Activated CD4-positive, alpha-beta T cell treated with anti-CD3 and anti-CD28 coated beads, Interleukin-2, Interleukin-4, amounts not matched to agents 100 ng/mL and 50 ng/mL, durations not matched to agents 16 hours and 8 hours (primary cell): ENCODE measurements around the gene NAALAD2.
"Not testable (repeated sequence)": the region's sequence is repeated elsewhere in the genome, so short reads cannot be mapped to it uniquely, and the experiment has no call there.

Experiments
- DNase-seq: peaks from one replicate; pipeline ENCODE4 v3.0.0-alpha.2; 2020; ENCODE audit warnings: low spot score

NAALAD2 gene

DNA sequence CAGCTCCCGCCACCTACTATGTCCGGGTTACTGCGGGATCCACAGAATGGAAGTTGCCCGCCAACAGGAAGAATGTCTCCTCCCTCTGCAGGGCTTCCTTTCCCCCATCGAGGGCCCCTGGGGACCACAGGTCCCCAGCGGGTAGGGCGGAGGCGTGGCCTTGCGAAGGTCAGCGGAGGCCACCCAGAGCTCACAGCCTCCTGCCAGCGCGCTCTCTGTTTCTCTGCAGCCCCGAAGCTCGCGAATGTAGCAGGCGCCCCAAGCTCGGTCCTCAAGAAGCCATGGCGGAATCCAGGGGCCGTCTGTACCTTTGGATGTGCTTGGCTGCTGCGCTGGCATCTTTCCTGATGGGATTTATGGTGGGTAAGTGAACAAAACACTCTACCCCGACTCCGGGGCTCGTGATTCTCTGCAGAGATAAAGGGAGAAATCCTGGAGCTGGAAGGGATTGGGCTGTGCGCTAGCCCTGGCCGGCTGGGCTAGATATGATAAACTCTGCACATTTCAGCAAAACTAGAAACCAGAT is at the start of gene NAALAD2:
Gene NAALAD2 (plus strand): TSS at position 186 of the 526 bp plus-strand sequence. CDS start 96 bp downstream, at position 282.
- no peak for DNase-seq

DNA sequence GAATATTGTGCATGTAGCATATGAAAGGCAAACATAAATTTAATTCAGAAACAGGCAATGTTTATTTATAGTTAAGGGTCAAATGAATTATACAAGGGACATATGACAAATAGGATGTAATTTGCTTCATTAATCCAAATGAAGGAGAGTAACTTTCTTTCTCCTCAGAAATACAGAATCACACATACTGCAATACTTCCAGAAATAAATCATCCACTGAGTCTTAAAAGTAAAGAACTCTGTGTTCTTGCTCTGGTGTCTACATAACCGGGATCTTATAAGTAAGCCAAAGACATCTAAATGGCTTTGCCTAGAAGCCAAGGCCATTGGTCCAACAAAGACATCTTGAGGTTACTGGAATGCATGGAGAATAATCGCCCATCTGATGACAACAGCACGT is 48.8 kb upstream of the NAALAD2 start, which contains the start of gene UBTFL1:
Gene UBTFL1 (plus strand): TSS at position 301 of the 400 bp plus-strand sequence. CDS start 0 bp downstream, at position 301.
- not testable (repeated sequence) for DNase-seq

DNA sequence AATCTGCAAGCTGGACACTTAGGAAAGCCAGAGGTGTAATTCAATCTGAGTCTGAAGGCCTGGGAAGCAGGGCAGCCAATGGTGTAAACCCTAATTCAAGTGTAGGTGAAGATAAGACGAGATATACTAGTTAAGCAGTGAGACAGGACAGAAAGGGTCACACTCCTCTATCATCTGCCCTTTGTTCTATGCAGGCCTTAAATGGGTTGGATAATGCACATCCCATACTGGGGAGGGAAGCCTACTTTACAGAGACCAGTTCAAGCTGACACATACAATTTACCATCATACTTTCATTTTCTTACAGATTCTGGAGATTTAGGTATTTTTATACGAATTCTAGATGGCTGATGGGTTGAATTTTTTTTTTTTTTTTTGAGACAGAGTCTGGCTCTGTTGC is 45.7 kb upstream of the NAALAD2 start:
- DNase-seq, result not testable (repeated sequence)

DNA sequence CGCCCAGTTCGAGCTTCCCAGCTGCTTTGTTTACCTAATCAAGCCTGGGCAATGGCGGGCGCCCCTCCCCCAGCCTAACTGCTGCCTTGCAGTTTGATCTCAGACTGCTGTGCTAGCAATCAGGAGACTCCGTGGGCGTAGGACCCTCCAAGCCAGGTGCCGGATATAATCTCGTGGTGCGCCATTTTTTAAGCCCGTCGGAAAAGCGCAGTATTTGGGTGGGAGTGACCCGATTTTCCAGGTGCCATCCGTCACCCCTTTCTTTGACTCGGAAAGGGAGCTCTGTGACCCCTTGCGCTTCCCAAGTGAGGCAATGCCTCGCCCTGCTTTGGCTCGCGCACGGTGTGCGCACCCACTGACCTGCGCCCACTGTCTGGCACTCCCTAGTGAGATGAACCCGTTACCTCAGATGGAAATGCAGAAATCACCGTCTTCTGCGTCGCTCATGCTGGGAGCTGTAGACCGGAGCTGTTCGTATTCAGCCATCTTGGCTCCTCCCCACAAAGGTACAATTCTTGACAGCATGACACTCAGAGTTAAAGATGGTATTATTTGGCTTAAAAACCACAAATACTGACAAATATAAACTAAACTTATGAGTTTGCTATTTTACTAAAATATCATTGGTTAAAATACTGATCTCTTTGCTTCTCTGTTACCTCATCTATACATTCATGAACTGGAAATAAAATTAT is 39.1 kb upstream of the NAALAD2 start:
- DNase-seq, result not testable (repeated sequence)

DNA sequence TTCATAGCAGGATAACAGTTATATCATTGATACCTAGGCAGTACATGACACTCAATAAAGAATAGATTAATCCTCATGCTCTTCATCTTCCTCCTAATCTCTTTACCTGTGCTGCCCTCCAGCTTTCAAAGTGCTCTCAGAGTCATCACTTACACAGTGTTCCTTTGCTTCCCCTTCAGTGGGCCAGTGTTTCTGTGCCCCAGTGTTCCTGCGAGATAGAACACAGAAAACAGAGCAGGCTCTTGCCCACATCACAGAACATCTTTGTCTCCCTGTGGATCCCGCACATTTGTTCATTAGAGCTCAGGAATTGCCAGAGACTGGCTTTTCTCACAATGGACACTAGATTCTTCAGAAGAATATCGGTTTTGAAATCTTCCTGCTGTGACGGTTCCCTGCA is 36.2 kb upstream of the NAALAD2 start:
- not testable (repeated sequence) for DNase-seq

DNA sequence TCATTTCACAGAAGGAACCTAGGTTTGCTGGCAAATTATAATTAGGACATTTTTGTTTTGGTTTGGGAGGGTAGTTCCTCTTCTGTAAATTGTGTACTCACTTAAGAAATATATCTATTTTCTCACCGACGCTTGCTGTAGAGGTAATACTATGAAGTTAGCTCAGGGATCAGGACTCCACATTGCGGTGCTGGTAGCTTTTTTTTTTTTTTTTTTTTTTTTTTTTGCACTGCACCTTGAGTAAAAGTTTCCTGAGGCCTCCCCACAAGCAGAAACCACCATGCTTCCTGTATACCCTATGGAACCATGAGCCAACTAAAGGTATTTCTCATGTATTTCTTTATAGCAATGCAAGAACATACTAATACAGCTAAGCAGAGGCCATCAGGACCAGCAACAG is 34.0 kb upstream of the NAALAD2 start:
- DNase-seq, result no peak

DNA sequence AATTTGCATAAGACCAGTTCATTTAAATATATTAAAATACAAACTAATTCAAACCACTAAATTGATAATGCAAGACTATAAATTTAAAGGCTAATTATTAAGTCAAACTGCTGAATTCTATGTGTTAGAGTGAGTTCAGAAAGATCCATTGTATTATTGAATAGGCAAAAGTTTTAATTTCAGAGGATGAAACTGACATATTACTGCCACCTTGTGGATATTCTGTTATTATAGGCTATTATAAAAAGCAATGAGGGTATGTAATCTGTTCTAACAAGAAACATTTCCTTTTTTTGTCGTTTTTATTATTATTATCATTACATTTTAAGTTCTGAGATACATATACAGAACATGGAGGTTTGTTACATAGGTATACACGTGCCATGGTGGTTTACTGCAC is 20.9 kb upstream of the NAALAD2 start:
- DNase-seq, result peak; percentile 10

DNA sequence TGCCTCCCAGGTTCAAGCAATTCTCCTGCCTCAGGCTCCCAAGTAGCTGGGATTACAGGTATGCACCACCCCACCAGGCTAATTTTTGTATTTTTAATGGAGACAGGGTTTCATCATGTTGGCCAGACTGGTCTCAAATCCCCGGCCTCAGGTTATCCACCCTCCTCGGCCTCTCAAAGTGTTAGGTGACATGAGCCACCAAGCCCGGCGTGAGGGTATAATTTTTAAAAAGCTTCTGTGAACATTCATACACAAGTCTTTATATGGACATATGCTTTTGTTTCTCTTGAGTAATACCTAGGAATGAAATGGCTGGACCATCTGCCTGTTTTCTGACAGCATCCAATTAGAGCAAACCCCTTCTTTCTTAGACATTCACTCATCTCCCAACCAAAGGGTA is 14.3 kb upstream of the NAALAD2 start:
- DNase-seq, result no peak

DNA sequence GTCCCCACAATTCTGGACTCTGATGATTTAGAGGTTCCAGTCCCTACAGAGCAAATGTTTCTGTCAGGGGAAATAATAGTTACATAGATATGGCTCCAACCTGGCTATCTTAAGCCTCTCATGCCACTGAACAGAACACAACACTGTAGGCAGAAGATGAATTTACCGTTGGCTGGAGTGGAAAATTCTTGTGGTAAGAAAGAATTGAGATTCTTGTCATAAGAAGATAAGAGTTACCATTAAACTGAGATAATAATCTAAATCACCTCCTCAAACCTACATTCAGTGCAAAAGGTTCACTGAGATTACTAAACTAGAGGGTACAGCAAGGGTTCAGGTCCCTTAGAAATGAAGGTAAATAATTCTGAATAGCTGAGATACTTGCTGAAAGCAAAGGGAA is 10.1 kb upstream of the NAALAD2 start:
- DNase-seq, result no peak

DNA sequence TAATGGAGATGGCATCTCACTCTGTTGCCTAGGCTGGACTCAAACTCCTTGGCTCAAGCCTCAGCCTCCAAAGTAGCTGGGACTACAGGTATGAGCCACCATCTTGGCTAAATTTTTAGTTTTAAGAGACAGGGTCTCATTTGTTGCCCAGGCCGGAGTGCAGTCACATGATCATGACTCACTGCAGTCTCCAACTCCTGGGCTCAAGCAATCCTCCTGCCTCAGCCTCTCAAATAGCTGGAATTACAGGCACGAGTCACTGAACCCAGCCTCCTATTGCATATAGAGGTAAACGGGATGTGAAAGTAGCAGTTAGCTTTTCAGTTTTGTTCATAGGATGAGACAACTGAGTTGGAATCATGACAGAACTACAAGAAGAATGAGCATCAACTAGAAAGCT is 9.5 kb upstream of the NAALAD2 start:
- DNase-seq, result no peak

DNA sequence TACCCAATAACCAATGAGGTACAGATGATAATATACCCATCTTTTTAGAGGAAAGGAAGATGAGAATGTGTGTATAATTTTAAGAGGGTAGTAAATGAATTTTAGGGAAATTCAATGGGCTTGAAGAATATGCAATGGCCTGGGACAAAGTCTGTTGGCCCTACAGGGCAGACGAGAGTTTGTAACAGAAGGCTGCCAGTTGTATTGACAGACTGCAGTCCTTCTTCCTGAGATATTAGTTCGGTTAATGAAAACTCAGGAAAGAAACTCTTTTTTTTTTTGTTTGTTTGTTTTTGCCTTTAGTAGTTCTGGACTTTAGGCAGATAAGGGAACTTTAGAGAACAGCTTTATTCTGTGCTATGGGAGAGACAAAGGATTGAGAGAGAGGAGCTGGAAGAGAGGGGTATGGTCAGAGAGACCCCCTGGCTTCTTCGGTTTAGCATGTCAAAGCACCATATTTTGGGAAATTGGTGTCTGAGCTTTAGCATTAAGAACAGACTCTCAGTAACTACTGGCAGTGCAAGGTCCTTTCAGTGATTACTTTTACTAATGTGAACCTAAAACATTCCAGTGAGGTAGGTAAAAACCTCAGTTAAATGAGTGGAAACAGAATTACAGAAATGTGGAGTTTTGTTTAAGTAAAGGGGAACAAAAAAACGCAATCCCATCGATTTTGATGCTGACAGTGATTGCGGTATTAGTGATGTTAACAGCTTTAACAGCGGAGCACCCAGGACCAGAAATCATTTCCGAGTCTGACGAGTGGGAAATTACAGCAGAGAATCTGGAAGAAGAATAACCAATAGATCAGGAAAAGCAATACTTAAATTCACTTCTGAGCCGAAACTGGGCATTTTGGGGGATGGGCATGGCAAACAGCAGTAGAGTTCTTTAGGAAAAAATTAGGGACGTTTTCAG is 644 bp upstream of the NAALAD2 start:
- DNase-seq, result no peak

DNA sequence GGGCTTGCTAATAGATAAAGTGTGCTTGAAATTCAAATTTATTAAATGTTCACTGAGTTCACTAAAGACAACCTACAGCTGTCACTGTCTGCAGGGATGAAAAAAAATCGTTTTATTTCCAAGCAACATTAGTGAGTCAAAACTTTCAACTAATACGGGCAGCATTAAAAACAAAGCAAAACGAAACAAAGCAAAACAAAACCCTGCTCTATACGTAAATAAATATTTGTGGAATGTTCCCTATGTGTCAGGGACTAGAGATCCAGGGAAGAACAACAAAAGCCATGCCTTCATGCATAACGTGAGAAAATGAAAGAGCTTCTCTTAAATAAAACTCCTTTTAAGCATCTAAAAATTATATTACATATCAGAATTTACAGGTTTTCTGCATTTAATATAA is 553 bp downstream of the NAALAD2 start:
- DNase-seq, result no peak

DNA sequence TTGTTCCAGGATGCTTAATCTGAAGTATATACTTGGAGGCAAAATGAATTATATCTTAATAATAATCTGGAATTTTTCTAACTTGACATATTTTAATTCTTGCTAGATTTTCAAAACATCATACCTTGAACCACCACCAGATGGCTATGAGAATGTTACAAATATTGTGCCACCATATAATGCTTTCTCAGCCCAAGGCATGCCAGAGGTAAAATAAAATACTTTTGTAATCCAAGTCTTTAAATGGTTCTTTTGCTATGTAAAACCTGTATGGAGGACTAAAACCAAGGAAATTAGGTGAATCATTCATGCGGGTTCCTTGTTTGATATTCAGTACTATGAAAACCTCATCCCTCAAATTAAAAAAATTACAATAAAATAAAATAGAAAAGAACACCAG is 14.4 kb downstream of the NAALAD2 start:
- DNase-seq, result no peak

DNA sequence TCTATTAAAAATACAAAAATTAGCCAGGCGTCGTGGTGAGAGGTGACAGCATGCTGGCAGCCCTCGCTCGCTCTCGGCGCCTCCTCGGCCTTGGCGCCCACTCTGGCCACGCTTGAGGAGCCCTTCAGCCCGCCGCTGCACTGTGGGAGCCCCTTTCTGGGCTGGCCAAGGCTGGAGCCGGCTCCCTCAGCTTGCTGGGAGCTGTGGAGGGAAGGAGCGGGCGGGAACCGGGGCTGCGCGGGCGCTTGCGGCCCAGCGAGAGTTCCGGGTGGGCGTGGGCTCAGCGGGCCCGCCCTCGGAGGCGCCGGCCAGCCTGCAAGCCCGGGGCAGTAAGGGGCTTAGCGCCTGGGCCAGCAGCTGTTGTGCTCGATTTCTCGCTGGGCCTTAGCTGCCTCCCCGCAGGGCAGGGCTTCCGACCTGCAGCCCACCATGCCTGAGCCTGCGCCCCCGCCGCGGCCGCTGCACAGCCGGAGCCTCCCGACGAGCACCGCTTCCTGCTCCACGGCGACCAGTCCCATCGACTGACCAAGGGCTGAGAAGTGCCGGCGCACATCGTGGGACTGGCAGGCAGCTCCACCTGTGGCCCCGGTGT is 32.6 kb downstream of the NAALAD2 start:
- not testable (repeated sequence) for DNase-seq

DNA sequence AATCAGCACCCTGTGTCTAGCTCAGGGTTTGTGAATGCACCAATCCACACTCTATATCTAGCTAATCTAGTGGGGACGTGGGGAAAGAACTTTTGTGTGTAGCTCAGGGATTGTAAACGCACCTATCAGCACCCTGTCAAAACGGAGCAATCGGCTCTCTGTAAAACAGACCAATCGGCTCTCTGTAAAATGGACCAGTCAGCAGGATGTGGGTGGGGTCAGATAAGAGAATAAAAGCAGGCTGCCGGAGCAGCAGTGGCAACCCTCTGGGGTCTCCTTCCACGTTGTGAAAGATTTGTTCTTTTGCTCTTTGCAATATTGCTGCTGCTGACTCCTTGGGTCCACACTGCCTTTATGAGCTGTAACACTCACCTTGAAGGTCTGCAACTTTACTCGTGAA is 33.2 kb downstream of the NAALAD2 start:
- not testable (repeated sequence) for DNase-seq

DNA sequence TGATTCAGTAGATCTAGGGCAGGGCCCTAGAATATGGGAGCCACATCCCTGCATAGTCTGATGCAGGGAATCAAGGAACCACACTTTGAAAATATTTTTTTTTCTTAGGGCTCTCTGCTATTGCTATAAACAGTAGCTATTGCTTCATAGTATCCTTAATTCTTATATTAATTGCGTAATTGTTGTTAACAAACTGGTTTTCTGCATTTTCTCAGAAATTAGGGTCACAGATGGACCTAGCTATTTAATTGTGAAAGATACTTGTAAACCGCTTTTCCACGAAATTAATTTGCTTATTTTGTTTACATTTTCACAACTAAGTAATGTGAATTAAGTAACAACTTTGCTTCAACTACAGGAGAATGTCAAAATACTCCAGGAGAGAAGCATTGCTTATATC is 34.1 kb downstream of the NAALAD2 start:
- DNase-seq, result no peak

DNA sequence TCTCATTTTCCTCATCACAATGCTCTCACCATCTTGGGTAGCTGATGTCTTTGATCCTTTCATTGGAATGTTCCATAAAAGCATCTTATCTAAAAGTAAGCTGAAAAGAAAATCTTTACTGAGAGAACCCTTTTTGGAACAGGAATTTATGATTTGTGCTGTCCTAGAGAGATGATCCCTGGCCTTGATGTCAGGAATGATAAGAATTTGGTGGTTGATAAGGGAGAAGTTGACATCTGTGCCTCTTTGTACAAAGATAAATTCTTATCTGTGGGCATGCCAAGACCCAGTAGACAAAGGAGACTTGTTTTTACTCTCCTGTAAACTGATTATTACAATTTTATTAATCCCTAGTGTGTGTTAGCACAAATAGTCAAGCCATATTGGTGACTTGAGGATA is 36.9 kb downstream of the NAALAD2 start:
- no peak for DNase-seq

DNA sequence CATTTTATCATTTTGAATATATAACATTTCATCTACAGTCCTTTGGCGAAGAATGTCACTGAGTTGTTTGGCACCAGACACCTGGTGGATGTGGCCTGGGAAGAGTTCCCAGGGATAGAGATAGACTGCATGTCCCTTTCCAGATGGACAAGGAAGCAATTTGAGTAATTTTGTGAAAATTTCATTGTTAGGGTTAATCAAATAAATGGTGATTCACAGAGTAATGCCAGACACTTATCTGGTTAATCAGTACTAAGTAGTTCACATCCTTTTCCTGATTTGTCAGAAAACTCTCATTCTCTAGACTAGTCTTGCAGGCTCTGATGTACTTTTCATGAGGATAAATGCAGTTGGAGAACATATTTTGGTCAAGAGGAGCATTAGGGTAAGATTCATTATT is 41.6 kb downstream of the NAALAD2 start:
- DNase-seq, result no peak

DNA sequence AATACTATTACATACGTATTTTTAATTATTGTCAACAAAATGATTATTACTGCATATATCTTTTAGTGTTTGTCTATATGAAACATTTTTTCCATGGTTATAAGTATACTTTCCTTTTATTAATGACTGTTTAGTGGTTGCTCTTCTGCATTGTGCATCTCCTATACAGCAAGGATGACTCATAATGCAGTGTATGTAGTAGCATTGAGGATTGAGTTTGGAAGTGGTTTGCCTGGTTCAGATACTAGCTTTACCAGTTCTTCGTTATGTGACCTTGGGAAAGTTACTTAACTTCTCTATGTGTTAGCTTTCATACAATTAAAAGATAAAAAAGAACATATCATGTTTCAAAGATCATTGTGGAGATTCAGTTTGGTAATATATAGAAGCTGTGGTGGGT is 44.3 kb downstream of the NAALAD2 start:
- DNase-seq, result no peak

DNA sequence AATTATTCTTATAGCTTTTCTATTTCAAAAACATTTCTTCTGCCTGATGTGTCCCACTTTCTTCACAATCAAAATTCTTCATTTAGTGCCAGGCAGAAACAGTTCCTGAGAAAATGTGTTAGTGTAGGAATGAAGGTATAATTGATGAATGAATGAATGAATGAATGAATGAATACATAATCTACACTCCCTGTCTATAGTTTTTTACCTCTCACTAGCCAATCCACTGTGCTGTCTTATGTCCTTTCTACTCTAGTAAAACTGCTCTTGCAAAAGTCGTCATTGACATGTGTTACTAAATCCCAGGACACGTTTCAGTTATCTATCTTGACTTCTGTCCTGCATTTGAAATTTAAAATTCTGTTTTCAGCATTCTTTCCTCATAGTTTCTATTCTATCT is 45.5 kb downstream of the NAALAD2 start:
- no peak for DNase-seq

DNA sequence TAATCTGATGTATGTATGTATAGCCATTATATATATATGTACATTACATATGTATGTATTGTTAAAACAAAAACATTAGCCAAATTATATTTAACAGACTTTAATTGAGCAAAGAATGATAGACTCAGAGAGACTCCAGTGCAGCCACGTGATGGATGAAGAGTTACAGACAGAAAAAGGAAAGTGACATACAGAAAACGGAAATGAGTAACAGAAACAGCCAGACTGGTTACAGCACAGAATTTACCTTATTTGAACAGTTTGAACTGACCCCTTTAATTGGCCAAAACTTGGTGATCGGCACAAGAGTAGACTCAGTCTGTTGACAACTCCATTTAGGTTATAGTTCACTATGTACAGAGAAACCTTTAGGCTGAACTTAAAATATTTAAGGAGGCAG is 53.4 kb downstream of the NAALAD2 start:
- no peak for DNase-seq

DNA sequence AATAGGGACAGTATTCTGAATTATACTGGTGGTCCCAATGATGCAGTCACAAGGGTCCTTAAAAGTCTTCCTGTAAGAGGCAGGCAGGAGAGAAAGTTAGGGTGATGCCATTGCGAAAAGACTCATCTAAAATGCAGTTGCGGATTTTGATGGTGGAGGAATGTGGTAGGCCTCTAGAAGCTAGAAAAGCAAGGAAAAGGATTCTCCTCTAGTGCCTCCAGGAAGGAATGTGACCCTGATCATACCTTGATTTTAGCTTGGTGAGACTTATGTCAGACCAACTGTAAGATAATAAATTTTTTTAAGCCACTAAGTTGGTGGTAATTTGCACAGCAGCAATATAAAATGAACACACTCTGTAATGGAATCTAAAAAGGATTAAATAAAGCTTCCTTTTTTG is 54.5 kb downstream of the NAALAD2 start:
- DNase-seq, result no peak
